DOHH2 (cell line): ENCODE results near the gene RHO.

Experiments used
- CTCF ChIP-seq: fragments of 200-600 bp; sonication (generic); IDR thresholded peaks from one replicate; pipeline ENCODE4 v1.5.1; 2014; ENCODE audit warnings: antibody characterized with exemption, mild to moderate bottlenecking, low read depth, low read length; ENCODE audit not compliant: poor library complexity, severe bottlenecking
- EZH2phosphoT487 ChIP-seq: fragments of 200-600 bp; sonication (generic); IDR thresholded peaks from 2 replicates; pipeline ENCODE4 v1.6.1; 2017; ENCODE audit warnings: borderline replicate concordance, mild to moderate bottlenecking, antibody characterized with exemption, low read length, moderate library complexity, mixed read lengths

- TF ChIP-seq CTCF (no peak), EZH2phosphoT487 (no peak)
These were observed 51.6 kb downstream of the RHO start for GRCh38 chr3:129579991-129580390.
